Activated B cell treated with CpG ODN at 0.5 μM for 24 hours (primary cell): ENCODE data around the gene ARHGAP29. TPM values are rescaled to one million over a fixed set of nuclear protein-coding genes. Genes with fewer than 3 reads are reported as not detected.

ENCODE experiments used
- ATAC-seq: fragments of 200-7000 bp; cut with Tn5 transposase; one replicate; pipeline ENCODE4 v1.10.0; 2021; ENCODE audit warnings: low read depth, mild to moderate bottlenecking, moderate library complexity
- CTCF ChIA-PET: fragments of 350-600 bp; sonication (Branson Sonifier 250); formaldehyde crosslinking; loops from one replicate; lab custom pipeline; 2021; ENCODE audit warnings: antibody characterized with exemption; lab: Charles Lee
- POLR2A ChIA-PET: fragments of 350-600 bp; sonication (Branson Sonifier 250); formaldehyde crosslinking; loops from one replicate; lab custom pipeline; 2021; ENCODE audit warnings: antibody characterized with exemption; lab: Charles Lee
- DNase-seq: peaks from one replicate; pipeline ENCODE4 v3.0.0; 2022
- H3K27ac Mint-ChIP-seq: one replicate; pipeline ENCODE4 v1.8.0; 2020; ENCODE audit warnings: mixed read lengths
- H3K27me3 Mint-ChIP-seq: one replicate; pipeline ENCODE4 v1.8.0; 2021; ENCODE audit warnings: mixed read lengths
- H3K36me3 Mint-ChIP-seq: one replicate; pipeline ENCODE4 v1.8.0; 2021; ENCODE audit warnings: low read depth, mixed read lengths
- H3K4me1 Mint-ChIP-seq: one replicate; pipeline ENCODE4 v1.8.0; 2021; ENCODE audit warnings: mixed read lengths
- H3K4me3 Mint-ChIP-seq: one replicate; pipeline ENCODE4 v1.8.0; 2020; ENCODE audit warnings: mild to moderate bottlenecking, mixed read lengths
- H3K9me3 Mint-ChIP-seq: one replicate; pipeline ENCODE4 v1.8.0; 2020; ENCODE audit warnings: mixed read lengths
- CTCF ChIP-seq: fragments of 200-600 bp; IDR thresholded peaks from one replicate; pipeline ENCODE4 v1.8.0; 2022; ENCODE audit warnings: antibody characterized with exemption, mild to moderate bottlenecking
- intact Hi-C: fragments of 100-400 bp; cut with micrococcal nuclease; formaldehyde crosslinking; loops from one replicate; pipeline ENCODE4 v1.15.1; 2024
- total RNA-seq: library from RNA; stranded (reverse); gene quantifications from 2 replicates; pipeline ENCODE4 v1.2.3, GENCODE V29; 2022

ARHGAP29 gene
- total RNA-seq, 1 donor from 2014 or later, result not detected

- no peak overlapping the region for H3K4me3 Mint-ChIP-seq
- ATAC-seq, result no peak
These were observed 105.3 kb downstream of the ARHGAP29 start for GRCh38 chr1:94132111-94132510.

GRCh38 chr1:94130851-94131595 lies 106.4 kb downstream of the ARHGAP29 start:
- Mint-ChIP-seq H3K27me3 (peaks cover 4% of the 10 kb centered on the region), H3K27ac (no peak overlapping the region), H3K36me3 (no peaks in the 10 kb centered on the region), H3K9me3 (peaks cover 6% of the 10 kb centered on the region), H3K4me1 (no peaks in the 10 kb centered on the region), H3K4me3 (no peak overlapping the region)
- CTCF ChIA-PET, result no interaction called here
- ATAC-seq (no peak), DNase-seq (no peak)
- no peak for TF ChIP-seq CTCF
- POLR2A ChIA-PET, result no interaction called here
- intact Hi-C loops, result no loop called here

More at GRCh38 chr1:94132111-94132510, 105.3 kb downstream of the ARHGAP29 start:
- H3K4me1 Mint-ChIP-seq, result no peaks in the 10 kb centered on the region
- H3K27ac Mint-ChIP-seq, result no peak overlapping the region
- no peak for TF ChIP-seq CTCF
- intact Hi-C loops, result no loop called here
- DNase-seq, result no peak
- H3K36me3 Mint-ChIP-seq, result no peaks in the 10 kb centered on the region
- peaks cover 6% of the 10 kb centered on the region for H3K27me3 Mint-ChIP-seq
- H3K9me3 Mint-ChIP-seq, result peaks cover 6% of the 10 kb centered on the region
- POLR2A ChIA-PET, result no interaction called here
- CTCF ChIA-PET, result no interaction called here

- H3K27ac Mint-ChIP-seq, result no peak overlapping the region
- H3K4me1 Mint-ChIP-seq, result no peaks in the 10 kb centered on the region
- TF ChIP-seq CTCF, result no peak
- CTCF ChIA-PET, result no interaction called here
- POLR2A ChIA-PET, result no interaction called here
- intact Hi-C loops, result no loop called here
- ATAC-seq (no peak), DNase-seq (no peak)
- peaks cover 4% of the 10 kb centered on the region for H3K27me3 Mint-ChIP-seq
- no peaks in the 10 kb centered on the region for H3K36me3 Mint-ChIP-seq
- H3K9me3 Mint-ChIP-seq, result no peaks in the 10 kb centered on the region
- H3K4me3 Mint-ChIP-seq, result no peak overlapping the region
These were observed 110.7 kb downstream of the ARHGAP29 start for GRCh38 chr1:94126651-94127050.

- Mint-ChIP-seq H3K9me3 (no peaks in the 10 kb centered on the region), H3K4me1 (no peaks in the 10 kb centered on the region), H3K36me3 (no peaks in the 10 kb centered on the region), H3K4me3 (no peak overlapping the region), H3K27me3 (peaks cover 4% of the 10 kb centered on the region), H3K27ac (no peak overlapping the region)
- ChIA-PET CTCF (no interaction called here), POLR2A (no interaction called here)
- ATAC-seq, result no peak
- no peak for DNase-seq
- intact Hi-C loops, result no loop called here
- TF ChIP-seq CTCF, result no peak
These were observed 111.6 kb downstream of the ARHGAP29 start for GRCh38 chr1:94125551-94126514.

- ATAC-seq (no peak), DNase-seq (no peak)
- Mint-ChIP-seq H3K36me3 (no peaks in the 10 kb centered on the region), H3K27me3 (peaks cover 9% of the 10 kb centered on the region), H3K4me1 (no peaks in the 10 kb centered on the region), H3K4me3 (no peak overlapping the region), H3K9me3 (no peaks in the 10 kb centered on the region), H3K27ac (no peak overlapping the region)
- intact Hi-C loops, result no loop called here
- ChIA-PET CTCF (no interaction called here), POLR2A (no interaction called here)
- no peak for TF ChIP-seq CTCF
These were observed 112.8 kb downstream of the ARHGAP29 start for GRCh38 chr1:94124538-94124937.
